Kidney tubule cell (primary cell): Measurements from ENCODE around the gene CD44.
A peak's percentile ranks its signal among the peaks of the same experiment; 100 is the strongest.

Experiments used
- DNase-seq: peaks from one replicate; pipeline ENCODE4 v3.0.0-alpha.2; 2018; ENCODE audit warnings: low spot score

Gene CD44

GRCh38 chr11:35237860-35238715 lies 99.1 kb downstream of the CD44 start:
- peak; percentile 34 for DNase-seq

- DNase-seq = no peak
Measured at GRCh38 chr11:35238882-35239281, 99.9 kb downstream of the CD44 start.

GRCh38 chr11:35239471-35240075 lies 100.6 kb downstream of the CD44 start:
- DNase-seq = no peak

GRCh38 chr11:35241083-35241482 lies 102.1 kb downstream of the CD44 start:
- no peak for DNase-seq

- no peak for DNase-seq
Measured at GRCh38 chr11:35241531-35241930, 102.6 kb downstream of the CD44 start.

- DNase-seq = peak; percentile 6
Measured at GRCh38 chr11:35242412-35243242, 103.7 kb downstream of the CD44 start.

DNA sequence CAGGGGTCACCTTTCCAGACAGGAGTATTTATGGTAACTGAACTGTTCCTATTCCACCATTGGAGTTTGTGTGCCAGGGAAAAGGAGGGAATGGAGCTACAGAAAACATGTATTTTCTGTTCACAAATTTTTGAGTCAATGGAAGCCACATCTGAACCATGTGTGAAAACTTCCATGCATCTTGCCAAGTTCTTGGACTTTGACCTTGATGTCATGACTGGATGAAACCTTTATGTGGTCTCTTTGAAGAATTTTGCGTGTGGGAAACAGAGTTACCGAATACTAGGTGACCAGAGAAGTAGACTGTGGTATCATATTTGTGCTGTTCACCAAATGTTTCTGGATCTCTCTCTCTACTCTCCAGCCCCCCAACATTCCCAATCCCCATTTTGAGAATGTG lies 104.8 kb downstream of the CD44 start:
- no peak for DNase-seq

GRCh38 chr11:35245056-35245455 lies 106.1 kb downstream of the CD44 start:
- DNase-seq = no peak

DNA sequence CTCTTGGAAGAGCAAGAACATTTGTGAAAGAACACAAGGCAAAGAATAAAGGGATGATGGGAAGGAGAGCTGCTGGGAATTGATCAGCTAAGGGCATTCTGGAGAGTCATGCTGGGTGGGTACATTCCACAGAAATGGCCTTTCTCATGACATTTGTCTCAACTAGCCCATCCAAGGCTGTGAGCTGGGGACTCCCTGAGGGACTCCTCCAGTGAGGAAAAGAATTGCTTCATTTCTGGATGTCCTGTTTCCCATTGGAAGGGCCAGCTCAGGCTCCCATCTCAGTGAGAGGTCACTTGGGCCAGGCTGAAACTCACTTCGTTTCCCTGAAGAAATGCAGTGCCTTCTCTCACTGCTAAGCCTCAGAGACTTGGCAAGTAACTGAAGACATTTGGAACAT lies 106.8 kb downstream of the CD44 start:
- no peak for DNase-seq

DNA sequence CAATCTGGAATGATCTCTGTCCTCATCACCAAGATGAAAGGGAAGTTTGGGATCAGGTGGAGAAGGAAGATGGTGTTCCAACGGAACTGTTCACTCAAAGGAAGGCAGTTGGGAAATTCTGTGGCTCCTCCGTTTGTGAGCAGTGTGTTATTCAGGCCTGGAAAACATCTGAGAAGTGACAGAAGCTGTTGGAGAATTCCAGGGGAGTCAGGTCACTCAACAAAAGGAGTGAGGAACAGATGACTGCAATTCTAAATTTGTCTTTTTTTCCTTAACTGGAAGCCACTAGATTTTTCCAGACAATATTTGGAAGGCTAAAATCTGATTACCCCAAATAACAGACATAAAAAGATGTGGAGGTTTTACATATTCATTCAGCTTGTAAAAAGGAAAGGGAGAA lies 107.8 kb downstream of the CD44 start:
- peak; percentile 9 for DNase-seq

DNA sequence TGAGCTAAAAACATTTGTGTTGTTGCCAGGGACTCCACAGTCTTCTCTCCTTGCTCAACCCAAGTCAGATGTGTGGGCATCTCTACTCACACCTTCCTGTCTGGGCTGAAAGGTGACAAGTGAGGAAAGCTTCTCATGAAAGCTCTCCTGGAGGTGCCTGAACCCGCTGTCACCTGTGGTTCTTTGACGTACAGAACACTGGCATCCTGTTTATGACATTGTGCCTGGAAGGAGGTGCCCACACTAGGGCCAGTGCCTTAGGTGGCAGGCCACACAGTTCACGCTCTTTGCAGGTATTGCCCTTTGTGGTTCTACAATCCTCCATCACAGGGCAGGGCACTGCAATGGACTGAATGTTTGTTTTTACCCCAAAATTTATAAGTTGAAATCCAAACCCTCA lies 108.5 kb downstream of the CD44 start:
- DNase-seq = no peak

DNA sequence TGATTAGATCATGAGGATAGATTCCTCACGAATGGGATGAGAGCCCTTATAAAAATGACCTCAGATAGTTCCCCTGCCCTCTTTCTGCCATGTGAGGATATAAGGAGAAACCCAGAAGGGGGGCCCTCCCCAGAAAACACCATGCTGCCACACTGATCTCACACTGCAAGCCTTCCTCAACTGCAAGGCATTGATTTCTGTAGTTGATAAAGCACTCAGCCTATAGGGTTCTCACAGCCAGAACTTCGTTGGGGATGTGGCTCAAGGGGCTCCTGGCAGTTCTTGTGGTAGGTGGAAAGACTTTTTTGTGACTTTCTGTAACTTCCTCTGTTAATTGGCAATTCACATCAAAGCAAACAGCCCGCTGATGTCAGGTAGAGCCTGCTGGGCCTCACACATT lies 108.9 kb downstream of the CD44 start:
- DNase-seq = no peak

DNA sequence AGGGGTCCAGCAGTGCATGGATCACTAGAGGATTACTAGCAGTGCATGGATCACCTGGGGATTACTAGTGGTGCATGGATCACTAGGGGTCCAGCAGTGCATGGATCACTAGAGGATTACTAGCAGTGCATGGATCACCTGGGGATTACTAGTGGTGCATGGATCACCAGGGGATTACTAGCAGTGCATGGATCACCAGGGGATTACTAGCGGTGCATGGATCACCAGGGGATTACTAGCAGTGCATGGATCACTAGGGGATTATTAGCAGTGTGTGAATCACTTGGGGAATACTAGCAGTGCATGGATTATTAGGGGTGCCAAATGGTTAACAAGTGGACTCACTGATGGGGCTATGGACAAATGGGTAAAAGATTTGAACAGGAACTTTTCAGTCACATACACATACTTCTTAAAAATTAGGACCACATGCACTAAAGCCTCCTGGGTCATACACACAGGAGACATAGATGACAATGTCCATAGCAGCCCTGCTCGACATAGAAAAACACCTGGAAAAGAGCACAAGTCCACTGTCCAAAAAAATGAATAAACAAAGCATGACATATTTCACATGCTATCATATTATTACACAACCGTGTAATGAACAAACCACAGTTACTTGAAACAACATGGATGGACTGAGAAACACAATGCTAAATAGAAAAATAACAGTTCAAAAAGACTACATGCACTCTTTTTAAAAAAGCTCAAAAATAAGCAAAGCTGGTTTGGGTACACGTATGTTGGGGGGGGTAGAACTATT lies 109.8 kb downstream of the CD44 start:
- no peak for DNase-seq

GRCh38 chr11:35250192-35250591 lies 111.2 kb downstream of the CD44 start:
- DNase-seq = no peak

- no peak for DNase-seq
Measured at GRCh38 chr11:35250621-35251020, 111.7 kb downstream of the CD44 start.

GRCh38 chr11:35253237-35253636 lies 114.3 kb downstream of the CD44 start:
- no peak for DNase-seq

DNA sequence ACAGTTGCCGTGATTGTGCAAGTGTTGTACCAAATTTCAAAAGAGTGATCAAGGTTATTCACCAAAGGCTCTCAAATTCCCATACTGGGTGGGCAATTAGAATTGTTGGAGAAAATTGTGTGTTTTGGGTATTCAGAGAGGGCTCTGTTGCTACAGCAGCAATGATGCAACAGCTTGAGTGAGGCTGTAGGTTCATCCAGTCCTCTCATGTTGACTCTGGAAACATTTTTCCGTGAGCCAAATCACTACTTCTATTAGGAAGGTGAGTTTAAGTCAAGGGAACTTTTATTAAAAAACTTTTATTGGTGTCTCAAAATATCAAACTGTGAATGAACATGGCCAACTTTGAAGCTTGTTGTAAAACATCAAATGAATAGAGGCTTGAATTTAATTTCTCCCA lies 116.5 kb downstream of the CD44 start:
- DNase-seq = no peak

GRCh38 chr11:35256296-35256695 lies 117.3 kb downstream of the CD44 start:
- DNase-seq = no peak

DNA sequence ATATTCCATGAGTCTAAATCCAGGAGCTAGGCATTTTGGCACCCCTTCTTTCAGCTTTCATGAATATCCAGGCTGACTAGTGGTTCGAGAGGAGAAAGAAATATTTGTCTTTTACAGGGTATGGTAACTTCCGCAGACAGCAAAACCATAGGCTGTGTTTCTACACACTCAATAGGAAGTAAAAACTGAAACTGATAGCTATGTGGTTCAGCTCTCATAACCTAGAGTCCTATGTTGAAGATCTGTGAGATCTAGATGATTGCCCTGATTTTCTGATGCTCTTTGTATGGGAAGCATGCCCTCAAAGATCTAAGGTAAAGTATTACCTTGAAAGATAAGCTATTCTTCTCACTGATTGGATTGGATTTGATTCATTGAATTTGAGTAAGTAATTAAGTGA lies 118.3 kb downstream of the CD44 start:
- DNase-seq = no peak

- DNase-seq = no peak
Measured at GRCh38 chr11:35259529-35259928, 120.6 kb downstream of the CD44 start.

- DNase-seq = no peak
Measured at GRCh38 chr11:35260342-35260985, 121.5 kb downstream of the CD44 start.

DNA sequence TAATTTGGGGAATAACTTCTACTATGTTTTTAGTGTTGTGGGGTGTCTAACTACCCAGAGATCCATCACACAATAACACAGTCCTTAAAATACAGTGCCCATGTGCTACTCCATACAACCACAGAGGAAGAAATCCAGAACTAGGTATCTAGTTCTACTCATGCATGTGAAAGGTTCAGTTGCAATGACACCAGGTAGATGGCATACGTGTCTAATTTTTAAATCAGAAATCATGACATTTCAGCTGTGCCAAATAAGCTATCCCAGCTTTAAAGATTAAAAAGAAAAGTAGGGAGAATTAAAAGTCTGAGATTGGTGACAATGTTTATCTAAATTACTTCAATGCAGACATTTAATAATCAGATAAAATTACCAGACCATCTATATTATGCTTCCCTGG lies 122.2 kb downstream of the CD44 start:
- no peak for DNase-seq
